HUES6 (cell line): ENCODE results near the gene CIAO2B.
"Not testable (repeated sequence)": the region's sequence is repeated elsewhere in the genome, so short reads cannot be mapped to it uniquely, and the experiment has no call there.

Experiments used
- H3K27ac ChIP-seq: 2 replicates; pipeline ENCODE4 v1.7.0; 2013; ENCODE audit warnings: low read depth, mild to moderate bottlenecking, low read length, inconsistent platforms
- H3K27me3 ChIP-seq: 2 replicates; pipeline ENCODE4 v1.6.1; 2013; ENCODE audit warnings: low read length; ENCODE audit not compliant: control insufficient read depth, insufficient read depth
- H3K36me3 ChIP-seq: 2 replicates; pipeline ENCODE4 v1.6.1; 2013; ENCODE audit warnings: low read length; ENCODE audit not compliant: control insufficient read depth, insufficient read depth
- H3K4me1 ChIP-seq: 2 replicates; pipeline ENCODE4 v1.6.1; 2013; ENCODE audit warnings: low read length; ENCODE audit not compliant: control insufficient read depth, insufficient read depth
- H3K4me3 ChIP-seq: 2 replicates; pipeline ENCODE4 v1.5.1; 2013; ENCODE audit warnings: low read depth, low read length
- H3K9ac ChIP-seq: one replicate; pipeline ENCODE4 v1.6.1; 2013; ENCODE audit warnings: mild to moderate bottlenecking, low read length
- H3K9me3 ChIP-seq: 2 replicates; pipeline ENCODE4 v1.6.1; 2013; ENCODE audit warnings: low read depth, low read length; ENCODE audit not compliant: control insufficient read depth, insufficient read depth

Gene CIAO2B

GRCh38 chr16:66899945-66900710, 34.1 kb downstream of the CIAO2B start:
- no peak overlapping the region for H3K4me3 ChIP-seq
- no peaks in the 10 kb centered on the region for H3K36me3 ChIP-seq
- no peaks in the 10 kb centered on the region for H3K9me3 ChIP-seq
- H3K9ac ChIP-seq, result peak overlapping the region; percentile 17
- H3K27ac ChIP-seq, result no peak overlapping the region
- H3K27me3 ChIP-seq, result no peaks in the 10 kb centered on the region
- H3K4me1 ChIP-seq, result peaks cover 11% of the 10 kb centered on the region

GRCh38 chr16:66899310-66899944, 34.8 kb downstream of the CIAO2B start:
- Histone ChIP-seq H3K27me3 (no peaks in the 10 kb centered on the region), H3K36me3 (no peaks in the 10 kb centered on the region), H3K9ac (no peak overlapping the region), H3K4me3 (no peak overlapping the region), H3K9me3 (no peaks in the 10 kb centered on the region), H3K27ac (no peak overlapping the region), H3K4me1 (peaks cover 11% of the 10 kb centered on the region)

- Histone ChIP-seq H3K4me3 (no peak overlapping the region), H3K27ac (no peak overlapping the region), H3K9me3 (no peaks in the 10 kb centered on the region), H3K9ac (no peak overlapping the region), H3K4me1 (peaks cover 11% of the 10 kb centered on the region), H3K36me3 (no peaks in the 10 kb centered on the region), H3K27me3 (no peaks in the 10 kb centered on the region)
Observed at GRCh38 chr16:66898933-66899309, 35.3 kb downstream of the CIAO2B start.

GRCh38 chr16:66898207-66898606, 36.0 kb downstream of the CIAO2B start:
- Histone ChIP-seq H3K4me1 (peaks cover 11% of the 10 kb centered on the region), H3K27ac (no peak overlapping the region), H3K4me3 (no peak overlapping the region), H3K36me3 (no peaks in the 10 kb centered on the region), H3K9me3 (no peaks in the 10 kb centered on the region), H3K9ac (no peak overlapping the region), H3K27me3 (no peaks in the 10 kb centered on the region)

GRCh38 chr16:66896682-66897081, 37.5 kb downstream of the CIAO2B start:
- H3K9ac ChIP-seq, H3K36me3 ChIP-seq, H3K4me3 ChIP-seq, H3K9me3 ChIP-seq, H3K27me3 ChIP-seq, H3K27ac ChIP-seq: not testable (repeated sequence)
- peaks cover 11% of the 10 kb centered on the region for H3K4me1 ChIP-seq

- Histone ChIP-seq H3K27ac (no peak overlapping the region), H3K4me3 (no peak overlapping the region), H3K36me3 (0 out of 2 replicates have a peak, but pooled peaks cover 3% of the 10 kb centered on the region), H3K4me1 (peaks cover 11% of the 10 kb centered on the region), H3K9ac (no peak overlapping the region), H3K9me3 (no peaks in the 10 kb centered on the region), H3K27me3 (no peaks in the 10 kb centered on the region)
Observed at GRCh38 chr16:66895999-66896398, 38.2 kb downstream of the CIAO2B start.

GRCh38 chr16:66895689-66895979, 38.6 kb downstream of the CIAO2B start:
- Histone ChIP-seq H3K9me3 (no peaks in the 10 kb centered on the region), H3K9ac (no peak overlapping the region), H3K36me3 (0 out of 2 replicates have a peak, but pooled peaks cover 3% of the 10 kb centered on the region), H3K27me3 (no peaks in the 10 kb centered on the region), H3K27ac (no peak overlapping the region), H3K4me1 (peaks cover 11% of the 10 kb centered on the region), H3K4me3 (no peak overlapping the region)

- H3K4me1 ChIP-seq, result peaks cover 7% of the 10 kb centered on the region
- H3K36me3 ChIP-seq, result 0 out of 2 replicates have a peak, but pooled peaks cover 3% of the 10 kb centered on the region
- no peaks in the 10 kb centered on the region for H3K9me3 ChIP-seq
- H3K9ac ChIP-seq, result no peak overlapping the region
- H3K27ac ChIP-seq, result no peak overlapping the region
- H3K4me3 ChIP-seq, result no peak overlapping the region
- no peaks in the 10 kb centered on the region for H3K27me3 ChIP-seq
Observed at GRCh38 chr16:66894948-66895688, 39.1 kb downstream of the CIAO2B start.

- Histone ChIP-seq H3K27ac (no peak overlapping the region), H3K36me3 (0 out of 2 replicates have a peak, but pooled peaks cover 3% of the 10 kb centered on the region), H3K4me3 (no peak overlapping the region), H3K4me1 (no peaks in the 10 kb centered on the region), H3K9me3 (no peaks in the 10 kb centered on the region), H3K27me3 (no peaks in the 10 kb centered on the region), H3K9ac (no peak overlapping the region)
Observed at GRCh38 chr16:66894055-66894454, 40.1 kb downstream of the CIAO2B start.

- Histone ChIP-seq H3K27me3 (no peaks in the 10 kb centered on the region), H3K27ac (no peak overlapping the region), H3K9me3 (no peaks in the 10 kb centered on the region), H3K36me3 (peaks cover 18% of the 10 kb centered on the region), H3K4me3 (no peak overlapping the region), H3K4me1 (no peaks in the 10 kb centered on the region; the same call in 1 of the 2 replicates), H3K9ac (no peak overlapping the region)
Observed at GRCh38 chr16:66891797-66892196, 42.4 kb downstream of the CIAO2B start.

GRCh38 chr16:66891360-66891759, 42.8 kb downstream of the CIAO2B start:
- Histone ChIP-seq H3K27me3 (no peaks in the 10 kb centered on the region), H3K4me3 (no peak overlapping the region), H3K4me1 (no peaks in the 10 kb centered on the region; the same call in 1 of the 2 replicates), H3K27ac (no peak overlapping the region), H3K36me3 (peaks cover 23% of the 10 kb centered on the region), H3K9me3 (no peaks in the 10 kb centered on the region), H3K9ac (no peak overlapping the region)
